ENCODE measurements around the gene PCDHGB1. TPM values are rescaled to one million over a fixed set of nuclear protein-coding genes. Genes with fewer than 3 reads are reported as not detected.

Gene PCDHGB1
- polyA plus RNA-seq, 1 experiment: 3.2 TPM

- peaks cover 59% of the 10 kb centered on the region for H3K9me3 ChIP-seq (ENCODE audit: control insufficient read depth, insufficient read depth, low read length)
- no peak for DNase-seq (ENCODE audit: low read depth, low spot score)
- H3K4me3 ChIP-seq (ENCODE audit: low read depth, low read length): peak within 1 kb of the TSS; percentile 10; the same call in 1 of the 2 replicates
- H3K27me3 ChIP-seq (ENCODE audit: control insufficient read depth, insufficient read depth, low read length): peaks cover 32% of the 10 kb centered on the region
- ChIA-PET POLR2A (no interaction called here), CTCF (interaction anchor here (0.7 to 2.0 kb wide), 6 partner anchors 34 to 204 kb away, joined by 3 to 11 read pairs (median 4); partner anchors contain the start of gene PCDHGA1)
- TF ChIP-seq, protein P1, sequence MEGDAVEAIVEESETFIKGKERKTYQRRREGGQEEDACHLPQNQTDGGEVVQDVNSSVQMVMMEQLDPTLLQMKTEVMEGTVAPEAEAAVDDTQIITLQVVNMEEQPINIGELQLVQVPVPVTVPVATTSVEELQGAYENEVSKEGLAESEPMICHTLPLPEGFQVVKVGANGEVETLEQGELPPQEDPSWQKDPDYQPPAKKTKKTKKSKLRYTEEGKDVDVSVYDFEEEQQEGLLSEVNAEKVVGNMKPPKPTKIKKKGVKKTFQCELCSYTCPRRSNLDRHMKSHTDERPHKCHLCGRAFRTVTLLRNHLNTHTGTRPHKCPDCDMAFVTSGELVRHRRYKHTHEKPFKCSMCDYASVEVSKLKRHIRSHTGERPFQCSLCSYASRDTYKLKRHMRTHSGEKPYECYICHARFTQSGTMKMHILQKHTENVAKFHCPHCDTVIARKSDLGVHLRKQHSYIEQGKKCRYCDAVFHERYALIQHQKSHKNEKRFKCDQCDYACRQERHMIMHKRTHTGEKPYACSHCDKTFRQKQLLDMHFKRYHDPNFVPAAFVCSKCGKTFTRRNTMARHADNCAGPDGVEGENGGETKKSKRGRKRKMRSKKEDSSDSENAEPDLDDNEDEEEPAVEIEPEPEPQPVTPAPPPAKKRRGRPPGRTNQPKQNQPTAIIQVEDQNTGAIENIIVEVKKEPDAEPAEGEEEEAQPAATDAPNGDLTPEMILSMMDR (IDR thresholded peaks at IDR 0.05; ENCODE audit: low read depth, low read length): peak; percentile 10; the same call in 1 of the 2 replicates
- no peak within 1 kb of the TSS for H3K27ac ChIP-seq (ENCODE audit: low read depth, low read length)
These were observed 14.2 kb downstream of the PCDHGB1 start, which contains the start of gene PCDHGA5 for GRCh38 chr5:141363952-141364660. TSS of gene PCDHGA5 (plus strand) at chr5:141364162. CDS start at chr5:141364331, 169 bp downstream.

DNA sequence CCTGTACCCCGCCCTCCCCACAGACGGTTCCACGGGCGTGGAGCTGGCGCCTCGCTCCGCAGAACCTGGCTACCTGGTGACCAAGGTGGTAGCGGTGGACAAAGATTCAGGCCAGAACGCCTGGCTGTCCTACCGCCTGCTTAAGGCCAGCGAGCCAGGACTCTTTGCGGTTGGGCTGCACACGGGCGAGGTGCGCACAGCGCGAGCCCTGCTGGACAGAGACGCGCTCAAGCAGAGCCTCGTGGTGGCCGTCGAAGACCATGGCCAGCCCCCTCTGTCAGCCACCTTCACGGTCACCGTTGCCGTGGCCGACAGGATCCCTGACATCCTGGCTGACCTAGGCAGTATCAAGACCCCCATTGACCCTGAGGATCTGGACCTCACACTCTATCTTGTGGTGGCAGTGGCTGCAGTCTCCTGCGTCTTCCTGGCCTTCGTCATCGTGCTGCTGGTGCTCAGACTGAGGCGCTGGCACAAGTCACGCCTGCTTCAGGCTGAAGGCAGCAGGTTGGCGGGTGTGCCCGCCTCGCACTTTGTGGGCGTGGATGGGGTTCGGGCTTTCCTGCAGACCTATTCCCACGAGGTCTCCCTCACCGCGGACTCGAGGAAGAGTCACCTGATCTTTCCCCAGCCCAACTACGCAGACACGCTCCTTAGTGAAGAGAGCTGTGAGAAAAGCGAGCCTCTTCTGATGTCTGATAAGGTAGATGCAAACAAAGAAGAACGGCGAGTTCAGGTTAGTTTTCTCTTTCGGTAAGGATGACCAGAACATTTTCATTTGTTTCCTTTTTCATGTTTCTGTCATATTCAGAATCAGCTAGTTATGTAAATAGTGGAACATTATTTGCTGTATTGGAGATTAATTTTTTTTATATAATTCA is 16.4 kb downstream of the PCDHGB1 start:
- no peak overlapping the region for H3K27ac ChIP-seq (ENCODE audit: low read depth, low read length)
- peaks cover 57% of the 10 kb centered on the region for H3K9me3 ChIP-seq (ENCODE audit: control insufficient read depth, insufficient read depth, low read length)
- POLR2A ChIA-PET: no interaction called here
- CTCF ChIA-PET: interaction anchor here (1.0 kb wide), 1 partner anchor 201 kb away, joined by 3 read pairs; no protein-coding TSS in a partner anchor
- H3K4me3 ChIP-seq (ENCODE audit: low read depth, low read length): no peak overlapping the region
- peaks cover 29% of the 10 kb centered on the region for H3K27me3 ChIP-seq (ENCODE audit: control insufficient read depth, insufficient read depth, low read length)
- TF ChIP-seq, protein P1 (IDR thresholded peaks at IDR 0.05; ENCODE audit: low read depth, low read length): no peak
- no peak for DNase-seq (ENCODE audit: low read depth, low spot score)

- TF ChIP-seq, protein P1 (IDR thresholded peaks at IDR 0.05; ENCODE audit: low read depth, low read length): peak; percentile 48
- peaks cover 65% of the 10 kb centered on the region for H3K9me3 ChIP-seq (ENCODE audit: control insufficient read depth, insufficient read depth, low read length)
- CTCF ChIA-PET: interaction anchor here (0.5 to 3.8 kb wide), 32 partner anchors 9 to 228 kb away, joined by 3 to 105 read pairs (median 4); partner anchors contain the start of genes PCDHB14, PCDHGA1, PCDHGA10 and PCDHGA11
- H3K4me3 ChIP-seq (ENCODE audit: low read depth, low read length): peak within 1 kb of the TSS; percentile 47
- peaks cover 16% of the 10 kb centered on the region for H3K27me3 ChIP-seq (ENCODE audit: control insufficient read depth, insufficient read depth, low read length)
- no peak within 1 kb of the TSS for H3K27ac ChIP-seq (ENCODE audit: low read depth, low read length)
- DNase-seq (ENCODE audit: low read depth, low spot score): no peak
- POLR2A ChIA-PET: interaction anchor here (0.7 to 1.2 kb wide), 3 partner anchors 10 to 194 kb away, joined by 3 to 4 read pairs (median 3); no protein-coding TSS in a partner anchor
These were observed 20.3 kb downstream of the PCDHGB1 start, which contains the start of gene PCDHGB3 for GRCh38 chr5:141369994-141370848. TSS of gene PCDHGB3 (plus strand) at chr5:141370242. CDS start at chr5:141370395, 153 bp downstream.

- no peak overlapping the region for H3K4me3 ChIP-seq (ENCODE audit: low read depth, low read length)
- ChIA-PET CTCF (interaction anchor here (0.9 to 3.8 kb wide), 8 partner anchors 22 to 195 kb away, joined by 3 to 105 read pairs (median 14); partner anchors contain the start of genes PCDHGA10, PCDHGA12, PCDHGB1 and TAF7), POLR2A (no interaction called here)
- TF ChIP-seq, protein P1 (IDR thresholded peaks at IDR 0.05; ENCODE audit: low read depth, low read length): no peak
- peaks cover 4% of the 10 kb centered on the region for H3K27me3 ChIP-seq (ENCODE audit: control insufficient read depth, insufficient read depth, low read length)
- no peak overlapping the region for H3K27ac ChIP-seq (ENCODE audit: low read depth, low read length)
- no peak for DNase-seq (ENCODE audit: low read depth, low spot score)
- H3K9me3 ChIP-seq (ENCODE audit: control insufficient read depth, insufficient read depth, low read length): peaks cover 67% of the 10 kb centered on the region
These were observed 21.9 kb downstream of the PCDHGB1 start for GRCh38 chr5:141371572-141372475.

Data from AG04450 (cell line).